OCI-LY1 (cell line): ENCODE measurements around the gene PRSS53.
"Not testable (repeated sequence)": the region's sequence is repeated elsewhere in the genome, so short reads cannot be mapped to it uniquely, and the experiment has no call there.

Source experiments
- H2AFZ ChIP-seq: fragments of 200-600 bp; sonication (generic), shearing (Covaris generic); 2 replicates; pipeline ENCODE4 v1.6.0; 2014; ENCODE audit warnings: antibody characterized with exemption, mild to moderate bottlenecking, low read length
- H3F3A ChIP-seq: fragments of 200-600 bp; sonication (generic), shearing (Covaris generic); 2 replicates; pipeline ENCODE4 v1.6.0; 2014; ENCODE audit warnings: mild to moderate bottlenecking, antibody characterized with exemption, low read length, moderate library complexity; ENCODE audit not compliant: insufficient read depth
- H3K27ac ChIP-seq: fragments of 200-600 bp; sonication (generic); 2 replicates; pipeline ENCODE4 v1.5.1; 2014; ENCODE audit warnings: low read length, mixed run types, mild to moderate bottlenecking, low read depth; ENCODE audit not compliant: poor library complexity, severe bottlenecking
- H3K27me3 ChIP-seq: fragments of 200-600 bp; sonication (generic); 2 replicates; pipeline ENCODE4 v1.6.0; 2014; ENCODE audit warnings: antibody characterized with exemption, mild to moderate bottlenecking, low read length, moderate library complexity; ENCODE audit not compliant: insufficient read depth
- H3K36me3 ChIP-seq: fragments of 200-600 bp; sonication (generic); 2 replicates; pipeline ENCODE4 v1.6.1; 2014; ENCODE audit warnings: mild to moderate bottlenecking, antibody characterized with exemption, low read length, moderate library complexity, mixed read lengths; ENCODE audit not compliant: insufficient read depth
- H3K4me1 ChIP-seq: fragments of 200-600 bp; sonication (generic); 2 replicates; pipeline ENCODE4 v1.5.1; 2014; ENCODE audit warnings: mild to moderate bottlenecking, low read length, moderate library complexity; ENCODE audit not compliant: insufficient read depth, severe bottlenecking
- H3K4me2 ChIP-seq: fragments of 200-600 bp; sonication (generic), shearing (Covaris generic); 2 replicates; pipeline ENCODE4 v1.6.1; 2014; ENCODE audit warnings: low read length
- H3K4me3 ChIP-seq: fragments of 200-600 bp; sonication (generic); 2 replicates; pipeline ENCODE4 v1.5.1; 2014; ENCODE audit warnings: low read length, low read depth, mild to moderate bottlenecking, mixed read lengths; ENCODE audit not compliant: poor library complexity, severe bottlenecking
- H3K79me2 ChIP-seq: fragments of 200-600 bp; shearing (Covaris generic); 2 replicates; pipeline ENCODE4 v1.6.1; 2016; ENCODE audit warnings: mixed run types, low read length, mixed read lengths; ENCODE audit not compliant: insufficient read depth
- H3K9ac ChIP-seq: fragments of 200-600 bp; sonication (generic), shearing (Covaris generic); 2 replicates; pipeline ENCODE4 v1.6.1; 2014; ENCODE audit warnings: mild to moderate bottlenecking, low read length, mixed read lengths
- H3K9me2 ChIP-seq: fragments of 200-600 bp; sonication (generic), shearing (Covaris generic); 2 replicates; pipeline ENCODE4 v1.6.1; 2014; ENCODE audit warnings: low read depth, mild to moderate bottlenecking, low read length, mixed read lengths
- H3K9me3 ChIP-seq: fragments of 200-600 bp; shearing (Covaris generic); 2 replicates; pipeline ENCODE4 v1.6.1; 2014; ENCODE audit warnings: low read length, mixed read lengths
- H4K20me1 ChIP-seq: fragments of 200-600 bp; sonication (generic), shearing (Covaris generic); 2 replicates; pipeline ENCODE4 v1.6.0; 2016; ENCODE audit warnings: mild to moderate bottlenecking, low read length; ENCODE audit not compliant: insufficient read depth
- CTCF ChIP-seq: fragments of 200-600 bp; sonication (generic), shearing (Covaris generic); IDR thresholded peaks from 2 replicates; pipeline ENCODE4 v1.5.1; 2017; ENCODE audit warnings: mild to moderate bottlenecking, antibody characterized with exemption, low read length, moderate library complexity, mixed read lengths
- EZH2 ChIP-seq: fragments of 200-600 bp; sonication (generic), shearing (Covaris generic); IDR thresholded peaks from 2 replicates; pipeline ENCODE4 v1.8.0; 2017; ENCODE audit warnings: borderline replicate concordance, mixed run types, mild to moderate bottlenecking, antibody characterized with exemption, low read length, moderate library complexity, mixed read lengths

Gene PRSS53

GRCh38 chr16:31105677-31106213 is 17.0 kb upstream of the PRSS53 start:
- Histone ChIP-seq H3K27me3 (no peaks in the 10 kb centered on the region), H3K4me3 (peak overlapping the region; percentile 10), H4K20me1 (no peaks in the 10 kb centered on the region), H2AFZ (no peak overlapping the region), H3K9me3 (no peaks in the 10 kb centered on the region), H3K4me1 (peaks cover 25% of the 10 kb centered on the region), H3K36me3 (peaks cover 13% of the 10 kb centered on the region; the same call in 1 of the 2 replicates), H3K27ac (no peak overlapping the region), H3F3A (peaks cover 5% of the 10 kb centered on the region), H3K9ac (peak overlapping the region; percentile 39; the same call in 1 of the 2 replicates), H3K79me2 (no peaks in the 10 kb centered on the region), H3K4me2 (peak overlapping the region; percentile 43), H3K9me2 (no peaks in the 10 kb centered on the region)
- peak; percentile 60 for TF ChIP-seq CTCF
- no peak for TF ChIP-seq EZH2

GRCh38 chr16:31100876-31101641 is 12.3 kb upstream of the PRSS53 start:
- not testable (repeated sequence) for H3K9me2 ChIP-seq, H3K27ac ChIP-seq, H3F3A ChIP-seq, H3K4me3 ChIP-seq, H3K9ac ChIP-seq, H3K4me2 ChIP-seq, H3K27me3 ChIP-seq, H2AFZ ChIP-seq, H3K79me2 ChIP-seq, H3K9me3 ChIP-seq, H3K4me1 ChIP-seq, H3K36me3 ChIP-seq, H4K20me1 ChIP-seq

DNA sequence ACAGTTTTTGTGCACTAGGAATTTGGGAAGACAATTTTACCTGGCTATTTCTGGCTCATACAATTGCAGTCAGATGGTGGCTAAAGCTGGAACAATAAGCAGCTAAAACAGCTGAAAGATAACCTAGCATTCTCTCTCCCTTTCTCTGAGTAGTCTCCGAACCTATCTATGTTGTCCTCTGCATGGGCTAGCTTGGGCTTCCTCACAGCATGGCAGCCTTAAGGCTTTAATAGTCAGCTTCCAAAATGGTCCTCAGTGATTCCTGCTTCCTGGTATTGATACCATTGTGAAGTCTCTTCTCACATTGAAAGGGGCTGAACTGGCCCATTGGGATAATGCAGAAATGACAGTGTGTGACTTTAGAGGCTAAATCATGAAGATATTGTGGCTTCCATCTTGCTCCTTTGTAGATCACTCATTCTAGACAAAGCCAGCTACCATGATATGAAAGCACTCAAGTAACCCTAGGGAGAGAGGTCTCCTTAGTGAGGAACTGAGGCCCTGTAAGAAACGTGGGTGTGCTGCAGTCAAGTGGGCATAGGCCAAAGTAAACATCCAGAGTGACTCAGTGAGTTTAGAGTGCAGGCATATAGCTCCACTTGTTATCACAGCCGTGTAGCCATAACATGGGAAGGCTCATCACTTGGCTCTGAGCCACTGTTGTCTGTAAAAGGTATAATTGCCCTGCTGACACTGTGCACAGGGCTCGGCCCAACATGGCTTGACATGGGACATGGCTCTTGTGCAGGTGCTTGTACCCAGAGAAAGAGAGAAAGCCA is 11.3 kb upstream of the PRSS53 start:
- H3K9ac ChIP-seq = no peak overlapping the region
- no peak for TF ChIP-seq EZH2
- no peak for TF ChIP-seq CTCF
- no peaks in the 10 kb centered on the region for H3F3A ChIP-seq
- no peak overlapping the region for H3K27ac ChIP-seq
- no peaks in the 10 kb centered on the region for H3K27me3 ChIP-seq
- no peaks in the 10 kb centered on the region for H3K79me2 ChIP-seq
- H3K9me2 ChIP-seq = no peaks in the 10 kb centered on the region
- H3K4me2 ChIP-seq = no peak overlapping the region
- no peaks in the 10 kb centered on the region for H3K36me3 ChIP-seq
- H3K4me3 ChIP-seq = no peak overlapping the region
- H3K4me1 ChIP-seq = peaks cover 8% of the 10 kb centered on the region
- H3K9me3 ChIP-seq = no peaks in the 10 kb centered on the region
- no peak overlapping the region for H2AFZ ChIP-seq
- H4K20me1 ChIP-seq = no peaks in the 10 kb centered on the region
